HL-60 (cell line): Measurements from ENCODE around the gene FOXP1.

Source experiments
- DNase-seq, 2 experiments: peaks; one replicate each; pipeline ENCODE4 v3.0.0-alpha.2; 2010 to 2020; ENCODE audit warnings: low read depth in 1 of 2, low spot score in 1 of 2
- H3K27ac ChIP-seq: fragments of 250-450 bp; sonication (Bioruptor Pico); replicated peaks from 2 replicates; pipeline ENCODE4 v1.5.1; 2020; ENCODE audit warnings: mild to moderate bottlenecking, moderate library complexity
- H3K27me3 ChIP-seq: fragments of 250-450 bp; sonication (Bioruptor Pico); 2 replicates; pipeline ENCODE4 v1.5.1; 2021; ENCODE audit warnings: mild to moderate bottlenecking, moderate library complexity; ENCODE audit not compliant: insufficient read depth, poor library complexity, severe bottlenecking
- H3K4me3 ChIP-seq: replicated peaks from 2 replicates; pipeline ENCODE4 v1.5.1; 2011; ENCODE audit warnings: mild to moderate bottlenecking, control low read depth, low read length; ENCODE audit not compliant: insufficient read depth
- CTCF ChIP-seq: IDR thresholded peaks from one replicate; pipeline ENCODE4 v1.5.1; 2011; ENCODE audit warnings: low read length, control low read depth, inconsistent platforms; ENCODE audit not compliant: insufficient read depth
- GABPA ChIP-seq: IDR thresholded peaks from 2 replicates; pipeline ENCODE4 v1.6.1; 2012; ENCODE audit warnings: low read depth
- POLR2AphosphoS5 ChIP-seq: IDR thresholded peaks from 2 replicates; pipeline ENCODE4 v1.6.1; 2012; ENCODE audit warnings: low read depth
- REST ChIP-seq: IDR thresholded peaks from 2 replicates; pipeline ENCODE4 v1.6.1; 2012; ENCODE audit warnings: low read depth; ENCODE audit not compliant: insufficient replicate concordance
- SPI1 ChIP-seq: IDR thresholded peaks from 2 replicates; pipeline ENCODE4 v1.6.1; 2012; ENCODE audit warnings: low read depth, mild to moderate bottlenecking, borderline replicate concordance

The FOXP1 gene

GRCh38 chr3:71062037-71062932 is 521.2 kb downstream of the FOXP1 start:
- Histone ChIP-seq H3K4me3 (no peak overlapping the region), H3K27ac (no peak overlapping the region), H3K27me3 (no peaks in the 10 kb centered on the region)
- no peak for TF ChIP-seq CTCF
- TF ChIP-seq REST, result no peak
- no peak for TF ChIP-seq SPI1
- no peak for TF ChIP-seq POLR2AphosphoS5
- no peak for TF ChIP-seq GABPA
- DNase-seq, result no peak

DNA sequence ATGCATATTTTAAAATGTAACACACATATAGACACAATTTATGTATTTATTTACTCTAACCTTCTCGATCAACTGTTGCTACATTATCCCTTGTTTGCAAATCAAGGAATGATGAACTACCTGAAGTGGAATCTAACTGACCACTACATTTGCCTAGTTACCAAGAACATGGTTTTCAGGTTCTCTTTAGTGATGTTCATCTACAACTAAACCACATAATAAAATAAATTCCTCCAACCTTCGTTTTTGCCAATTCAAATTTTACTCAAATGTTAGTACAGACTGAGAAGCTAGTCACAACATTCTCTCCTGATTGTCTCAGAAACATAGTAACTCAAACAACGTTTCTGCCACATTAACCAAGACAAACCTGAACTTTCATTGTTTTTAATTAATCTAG is 521.9 kb downstream of the FOXP1 start:
- no peak for DNase-seq
- Histone ChIP-seq H3K4me3 (no peak overlapping the region), H3K27ac (no peak overlapping the region), H3K27me3 (no peaks in the 10 kb centered on the region)
- TF ChIP-seq POLR2AphosphoS5, result no peak
- TF ChIP-seq REST, result no peak
- TF ChIP-seq GABPA, result no peak
- TF ChIP-seq SPI1, result no peak
- TF ChIP-seq CTCF, result no peak

DNA sequence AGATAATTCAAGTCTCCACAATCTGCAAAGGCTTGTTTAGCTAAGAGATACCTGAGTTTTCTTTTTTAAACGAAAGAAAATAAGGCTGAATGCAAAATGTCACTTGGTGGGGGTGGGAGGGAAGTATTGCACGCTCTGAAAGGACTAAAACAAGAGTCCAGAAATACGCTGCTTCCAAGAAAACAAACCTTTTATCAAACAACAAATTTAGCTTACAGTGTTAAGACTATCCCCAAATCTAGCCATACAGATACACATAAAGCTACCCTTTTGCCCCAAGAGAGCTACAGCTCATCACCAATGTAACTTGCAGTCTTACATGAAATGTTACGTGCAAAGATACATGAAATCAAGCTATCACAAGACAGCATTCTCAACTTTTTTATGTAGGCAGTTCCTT is 522.5 kb downstream of the FOXP1 start:
- no peak overlapping the region for H3K27ac ChIP-seq
- no peak overlapping the region for H3K4me3 ChIP-seq
- H3K27me3 ChIP-seq, result no peaks in the 10 kb centered on the region
- no peak for DNase-seq
- TF ChIP-seq SPI1, result no peak
- no peak for TF ChIP-seq CTCF
- TF ChIP-seq REST, result no peak
- TF ChIP-seq GABPA, result no peak
